Activated CD4-positive, CD25-positive, alpha-beta regulatory T cell (primary cell): ENCODE data around the gene SUDS3.
A peak's percentile ranks its signal among the peaks of the same experiment; 100 is the strongest.
"Not testable (repeated sequence)": the region's sequence is repeated elsewhere in the genome, so short reads cannot be mapped to it uniquely, and the experiment has no call there.

Experiments used
- DNase-seq, 4 experiments: peaks; one replicate each; lab custom pipeline; 2025; lab: John Stamatoyannopoulos, UW

Gene SUDS3

GRCh38 chr12:118376089-118377020, at the start of gene SUDS3:
SUDS3 (plus strand) TSS chr12:118376555; CDS start chr12:118376692, 137 bp downstream.
- peak; percentile 89 to 97 (median 92) for DNase-seq

DNA sequence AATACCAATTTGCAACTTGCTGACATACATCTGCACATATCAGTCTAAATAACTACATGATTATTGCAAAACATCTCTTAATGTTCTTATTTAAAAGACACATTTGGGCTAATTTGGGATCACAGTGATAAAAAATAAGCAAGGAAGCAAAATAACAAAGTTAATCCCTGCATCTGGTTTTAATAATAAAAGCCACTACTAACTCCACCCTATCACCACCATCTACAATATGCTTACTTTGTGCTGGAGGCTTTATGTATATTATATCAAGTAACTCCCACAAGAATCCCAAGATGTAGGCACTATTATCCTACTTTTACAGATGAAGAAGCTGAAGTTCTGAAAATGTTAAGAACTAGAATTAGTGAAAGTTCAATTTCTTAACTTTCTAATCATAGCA, 49.4 kb upstream of the SUDS3 start:
- DNase-seq = no peak

- DNase-seq = no peak
These were observed 49.0 kb upstream of the SUDS3 start for GRCh38 chr12:118327391-118327790.

- DNase-seq = no peak
These were observed 47.6 kb upstream of the SUDS3 start for GRCh38 chr12:118328486-118329330.

DNA sequence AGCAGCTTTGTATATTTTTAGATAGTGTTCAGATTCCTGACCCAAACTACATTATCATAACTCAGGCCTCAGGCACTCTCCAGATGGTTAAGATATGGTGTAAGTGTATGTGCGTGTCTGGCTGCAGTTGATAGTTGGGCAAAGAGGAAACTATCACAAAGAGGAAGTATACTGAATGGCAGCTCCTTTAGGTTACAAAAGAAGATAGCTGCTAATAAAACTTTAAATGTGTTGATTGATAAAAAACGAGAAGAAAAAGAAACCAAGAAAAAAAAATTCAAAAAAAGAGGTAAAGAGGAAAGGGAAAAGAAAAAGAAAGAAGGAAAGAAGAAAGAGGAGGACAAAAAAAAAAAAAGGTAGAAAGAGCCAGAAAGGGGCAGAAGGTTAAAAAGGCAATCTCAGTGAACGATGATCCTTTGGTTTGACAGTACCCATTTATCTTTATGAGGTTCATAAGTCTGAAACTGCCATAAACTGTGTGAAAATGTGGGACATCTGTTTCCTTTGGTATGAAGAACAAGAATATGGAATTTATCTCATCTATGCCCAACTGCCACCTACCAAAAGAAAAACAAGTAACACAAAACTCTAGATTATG, 45.8 kb upstream of the SUDS3 start:
- DNase-seq = no peak

DNA sequence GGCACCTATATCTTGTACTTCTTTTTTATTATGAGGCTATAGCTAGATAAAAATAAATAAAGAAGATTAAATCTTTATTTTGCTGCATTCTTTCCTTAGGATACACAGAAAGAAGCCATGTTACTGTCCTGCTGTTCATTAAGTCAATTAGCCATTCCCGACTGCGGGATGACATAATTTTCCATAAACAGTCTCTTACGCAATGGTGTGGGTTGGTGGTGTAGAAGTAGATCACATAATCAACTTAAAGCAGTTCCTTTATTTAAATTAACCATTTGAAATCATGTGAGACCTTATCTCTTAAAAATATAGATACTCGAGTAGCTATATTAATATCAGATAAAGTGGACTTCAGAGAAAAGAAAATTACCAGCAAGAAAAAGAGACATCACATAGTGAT, 43.8 kb upstream of the SUDS3 start:
- DNase-seq = no peak

- no peak for DNase-seq
These were observed 42.1 kb upstream of the SUDS3 start for GRCh38 chr12:118334241-118334640.

- no peak for DNase-seq
These were observed 41.3 kb upstream of the SUDS3 start for GRCh38 chr12:118334939-118335567.

DNA sequence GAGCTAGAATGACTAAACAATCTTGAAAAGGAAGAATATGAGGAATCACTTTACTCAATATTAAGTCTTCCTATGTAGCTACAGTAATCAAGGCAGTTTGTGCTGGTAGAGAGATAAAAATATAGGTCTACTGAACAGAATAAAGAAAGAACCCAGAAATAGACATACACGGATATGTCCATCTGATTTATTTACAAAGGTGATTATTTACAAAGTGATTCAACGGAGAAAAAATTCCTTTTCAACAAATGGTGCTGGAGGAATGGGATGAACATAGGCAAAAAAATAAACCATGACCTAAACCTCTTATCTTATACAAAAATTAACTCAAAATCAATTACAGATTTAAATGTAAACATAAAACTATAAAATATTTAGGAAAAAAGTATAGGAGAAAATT, 40.2 kb upstream of the SUDS3 start:
- no peak for DNase-seq

GRCh38 chr12:118337194-118337838, 39.0 kb upstream of the SUDS3 start:
- no peak for DNase-seq

DNA sequence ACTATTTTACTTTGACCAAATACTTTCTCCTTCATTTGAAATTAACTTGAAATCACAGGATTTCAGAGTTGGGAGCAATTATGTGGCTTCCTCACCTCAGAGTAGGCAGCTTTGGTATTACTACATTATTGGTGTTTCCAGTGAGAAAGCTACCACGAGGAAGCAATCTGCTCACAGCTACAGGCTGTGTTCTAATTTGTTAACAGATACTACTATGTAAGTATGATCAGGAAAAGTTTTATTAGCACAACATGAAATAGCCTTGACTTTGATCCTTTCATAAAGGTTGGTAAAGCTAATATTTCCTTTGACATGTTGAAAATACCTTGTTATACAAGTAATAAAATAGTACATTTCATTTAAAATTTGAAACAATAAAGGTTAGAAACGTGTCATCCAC, 34.3 kb upstream of the SUDS3 start:
- DNase-seq = no peak

- no peak for DNase-seq
These were observed 31.5 kb upstream of the SUDS3 start for GRCh38 chr12:118344829-118345228.

DNA sequence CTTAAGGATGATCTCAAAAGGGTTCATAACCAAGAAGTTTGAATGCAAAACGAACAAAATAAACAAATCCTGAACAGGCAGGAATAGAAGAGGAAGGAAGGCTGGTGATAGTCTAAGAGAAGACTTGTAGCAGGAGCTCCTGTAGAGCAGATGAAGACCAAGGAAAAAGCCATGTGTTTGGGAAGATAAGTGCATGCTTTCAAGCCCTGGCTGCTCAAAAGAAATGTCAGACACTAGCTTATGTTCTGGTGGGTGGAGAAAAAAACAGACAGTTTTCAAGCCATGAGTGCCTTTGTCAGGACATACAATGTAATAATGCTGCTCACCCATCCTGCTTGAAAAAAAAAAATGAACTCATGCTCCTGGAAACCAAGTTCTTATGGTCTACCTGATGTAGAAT, 31.0 kb upstream of the SUDS3 start:
- no peak for DNase-seq

- no peak for DNase-seq
These were observed 29.5 kb upstream of the SUDS3 start for GRCh38 chr12:118346895-118347294.

DNA sequence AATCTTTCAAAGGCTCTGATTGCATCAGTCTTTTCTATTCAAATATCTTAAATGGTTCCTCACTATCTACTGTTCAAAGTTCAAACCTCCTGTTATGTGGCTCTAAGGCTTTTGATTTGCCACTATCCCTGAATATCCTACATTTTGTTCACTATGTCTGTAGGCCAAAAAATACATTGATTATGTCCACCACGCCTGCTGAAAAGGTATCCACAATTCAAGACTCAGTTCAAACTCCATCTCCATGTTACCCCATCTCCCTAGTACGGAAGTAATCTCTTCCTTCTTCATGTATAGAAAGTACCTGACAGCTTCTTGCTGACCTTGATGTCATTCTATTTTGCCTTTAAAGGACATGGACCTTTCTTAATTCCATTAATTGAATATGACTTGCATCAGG, 28.4 kb upstream of the SUDS3 start:
- DNase-seq = no peak

DNA sequence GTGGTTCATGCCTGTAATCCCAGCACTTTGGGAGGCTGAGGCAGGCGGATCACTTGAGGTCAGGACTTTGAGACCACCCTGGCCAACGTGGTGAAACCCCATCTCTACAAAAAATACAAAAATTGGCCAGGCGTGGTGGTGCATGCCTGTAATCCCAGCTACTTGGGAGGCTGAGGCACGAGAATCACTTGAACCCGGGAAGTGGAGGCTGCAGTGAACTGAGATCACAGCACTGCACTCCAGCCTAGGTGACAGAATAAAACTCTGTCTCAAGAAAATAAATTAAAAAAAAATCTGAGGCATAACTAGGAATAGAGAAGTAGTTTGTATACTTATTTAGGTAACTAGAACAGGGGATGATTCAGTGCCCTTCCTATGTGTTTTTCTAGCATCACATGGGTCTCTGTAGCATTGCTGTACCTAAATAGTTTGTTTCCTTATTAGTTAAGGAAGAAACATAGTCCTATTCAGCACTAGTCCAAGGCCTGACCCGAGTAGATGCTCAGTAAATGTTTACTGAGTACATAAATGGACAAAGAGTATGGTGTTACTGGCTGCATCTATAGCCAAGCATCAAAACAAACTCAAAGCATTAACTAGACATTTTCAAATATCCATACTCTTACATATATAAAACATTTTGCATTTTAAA, 25.3 kb upstream of the SUDS3 start:
- DNase-seq = no peak

DNA sequence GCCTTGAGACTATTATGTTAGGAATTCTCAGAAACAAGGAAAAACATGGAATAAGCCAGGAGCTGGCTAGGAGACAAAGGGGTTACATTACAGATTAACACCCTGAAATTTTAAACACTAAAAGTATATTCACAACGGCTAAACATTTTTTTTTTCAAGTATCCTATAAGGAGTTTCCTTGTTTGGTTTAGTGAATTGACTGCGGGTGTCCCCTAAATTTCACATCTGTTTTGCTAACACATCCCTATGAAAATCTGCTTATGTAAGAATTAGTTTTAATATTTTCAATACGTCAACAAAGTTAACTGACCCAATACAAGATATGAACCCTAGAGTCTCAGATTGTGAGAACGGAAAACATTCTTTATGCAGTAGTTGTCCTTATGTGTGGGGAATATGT, 22.6 kb upstream of the SUDS3 start:
- DNase-seq = no peak

DNA sequence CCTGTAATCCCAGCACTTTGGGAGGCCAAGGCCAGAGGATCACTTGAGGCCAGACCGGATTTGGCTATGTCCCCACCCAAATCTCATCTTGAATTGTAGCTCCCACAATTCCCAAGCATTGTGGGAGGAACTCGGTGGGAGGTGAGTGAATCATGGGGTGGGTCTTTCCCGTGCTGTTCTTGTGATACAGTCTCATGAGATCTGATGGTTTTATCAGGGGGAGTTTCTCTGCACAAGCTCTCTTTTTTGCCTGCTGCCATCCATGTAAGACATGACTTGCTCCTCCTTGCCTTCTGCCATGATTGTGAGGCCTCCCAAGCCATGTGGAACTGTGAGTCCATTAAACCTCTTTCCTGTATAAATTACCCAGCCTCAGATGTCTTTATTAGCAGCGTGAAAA, 21.9 kb upstream of the SUDS3 start:
- not testable (repeated sequence) for DNase-seq

DNA sequence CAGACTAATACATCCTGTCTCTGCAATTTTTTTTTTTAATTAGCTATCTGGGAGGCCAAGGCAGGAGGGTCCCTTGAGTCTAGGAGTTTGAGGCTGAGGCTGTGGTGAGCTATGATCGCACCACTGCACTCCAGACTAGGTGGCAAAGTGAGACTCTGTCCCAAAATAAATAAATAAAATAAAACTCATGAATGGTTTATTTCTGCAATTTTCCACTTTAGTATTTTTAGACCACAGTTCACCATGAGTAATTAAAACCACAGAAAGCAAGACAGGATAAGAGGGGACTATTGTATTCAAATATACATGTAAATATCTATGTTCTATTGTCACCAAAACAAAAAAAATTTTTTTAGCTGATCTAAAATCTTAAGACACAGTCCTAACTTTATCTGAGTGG, 21.5 kb upstream of the SUDS3 start:
- no peak for DNase-seq

- no peak for DNase-seq
These were observed 20.5 kb upstream of the SUDS3 start for GRCh38 chr12:118355843-118356242.

GRCh38 chr12:118356809-118357256, 19.5 kb upstream of the SUDS3 start:
- DNase-seq = no peak
